Measurements from ENCODE around the gene MAGEA11. TPM values are rescaled to one million over a fixed set of nuclear protein-coding genes. Genes with fewer than 3 reads are reported as not detected.
"Not testable (repeated sequence)": the region's sequence is repeated elsewhere in the genome, so short reads cannot be mapped to it uniquely, and the experiment has no call there.

The MAGEA11 gene
- total RNA-seq, 2 experiments from 2014 or later, result not detected

GRCh38 chrX:149707147-149707901 lies 4.5 kb upstream of the MAGEA11 start:
- DNase-seq, result no peak
- Mint-ChIP-seq H3K4me3 (no peak overlapping the region), H3K9me3 (no peaks in the 10 kb centered on the region), H3K27ac (no peak overlapping the region), H3K36me3 (no peaks in the 10 kb centered on the region), H3K4me1 (no peaks in the 10 kb centered on the region), H3K27me3 (no peaks in the 10 kb centered on the region)

DNA sequence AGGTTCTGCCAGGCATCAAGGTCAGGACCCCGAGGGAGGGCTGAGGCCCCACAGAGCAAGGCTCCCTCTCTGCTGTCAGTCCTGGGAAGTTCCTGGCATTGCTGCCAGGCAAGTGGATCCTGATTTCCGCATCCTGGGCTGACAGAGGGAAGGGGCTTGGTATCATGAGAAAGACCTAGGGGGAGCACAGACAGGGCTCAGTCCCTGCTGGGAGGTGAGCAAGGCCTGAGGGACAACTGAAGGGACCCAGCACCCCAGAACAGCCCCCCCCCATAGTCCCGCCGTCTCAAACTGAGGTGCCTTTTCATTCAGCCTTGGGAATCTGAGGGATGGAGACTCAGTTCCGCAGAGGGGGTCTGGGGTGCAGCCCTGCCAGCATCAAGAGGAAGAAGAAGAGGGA lies 971 bp downstream of the MAGEA11 start:
- Mint-ChIP-seq H3K27me3 (no peaks in the 10 kb centered on the region), H3K4me3 (no peak overlapping the region), H3K4me1 (no peaks in the 10 kb centered on the region), H3K9me3 (no peaks in the 10 kb centered on the region), H3K27ac (no peak overlapping the region), H3K36me3 (no peaks in the 10 kb centered on the region)
- no peak for DNase-seq

GRCh38 chrX:149713279-149714050 lies 1.6 kb downstream of the MAGEA11 start:
- Mint-ChIP-seq H3K4me1 (no peaks in the 10 kb centered on the region), H3K36me3 (no peaks in the 10 kb centered on the region), H3K4me3 (no peak overlapping the region), H3K27me3 (no peaks in the 10 kb centered on the region), H3K27ac (no peak overlapping the region), H3K9me3 (no peaks in the 10 kb centered on the region)
- no peak for DNase-seq

- H3K9me3 Mint-ChIP-seq, result no peaks in the 10 kb centered on the region
- no peak for DNase-seq
- H3K4me1 Mint-ChIP-seq, result no peaks in the 10 kb centered on the region
- H3K36me3 Mint-ChIP-seq, result no peaks in the 10 kb centered on the region
- no peak overlapping the region for H3K27ac Mint-ChIP-seq
- no peak overlapping the region for H3K4me3 Mint-ChIP-seq
- no peaks in the 10 kb centered on the region for H3K27me3 Mint-ChIP-seq
Observed at GRCh38 chrX:149715468-149715867, 3.6 kb downstream of the MAGEA11 start.

- H3K27ac Mint-ChIP-seq, result no peak overlapping the region
Observed at GRCh38 chrX:149716632-149717031, 4.8 kb downstream of the MAGEA11 start.

GRCh38 chrX:149717803-149718202 lies 5.9 kb downstream of the MAGEA11 start:
- no peak for DNase-seq
- no peak overlapping the region for H3K4me3 Mint-ChIP-seq
- H3K4me1 Mint-ChIP-seq, result no peaks in the 10 kb centered on the region
- no peaks in the 10 kb centered on the region for H3K9me3 Mint-ChIP-seq
- no peaks in the 10 kb centered on the region for H3K36me3 Mint-ChIP-seq
- H3K27me3 Mint-ChIP-seq, result no peaks in the 10 kb centered on the region
- H3K27ac Mint-ChIP-seq, result no peak overlapping the region

More at GRCh38 chrX:149716632-149717031, 4.8 kb downstream of the MAGEA11 start:
- Mint-ChIP-seq H3K36me3 (no peaks in the 10 kb centered on the region), H3K9me3 (no peaks in the 10 kb centered on the region), H3K4me1 (no peaks in the 10 kb centered on the region), H3K27me3 (no peaks in the 10 kb centered on the region), H3K4me3 (no peak overlapping the region)
- DNase-seq, result no peak

GRCh38 chrX:149718757-149719156 lies 6.9 kb downstream of the MAGEA11 start:
- Mint-ChIP-seq H3K36me3 (no peaks in the 10 kb centered on the region), H3K4me1 (no peaks in the 10 kb centered on the region), H3K27ac (no peak overlapping the region), H3K9me3 (no peaks in the 10 kb centered on the region), H3K4me3 (no peak overlapping the region), H3K27me3 (no peaks in the 10 kb centered on the region)
- DNase-seq, result no peak

DNA sequence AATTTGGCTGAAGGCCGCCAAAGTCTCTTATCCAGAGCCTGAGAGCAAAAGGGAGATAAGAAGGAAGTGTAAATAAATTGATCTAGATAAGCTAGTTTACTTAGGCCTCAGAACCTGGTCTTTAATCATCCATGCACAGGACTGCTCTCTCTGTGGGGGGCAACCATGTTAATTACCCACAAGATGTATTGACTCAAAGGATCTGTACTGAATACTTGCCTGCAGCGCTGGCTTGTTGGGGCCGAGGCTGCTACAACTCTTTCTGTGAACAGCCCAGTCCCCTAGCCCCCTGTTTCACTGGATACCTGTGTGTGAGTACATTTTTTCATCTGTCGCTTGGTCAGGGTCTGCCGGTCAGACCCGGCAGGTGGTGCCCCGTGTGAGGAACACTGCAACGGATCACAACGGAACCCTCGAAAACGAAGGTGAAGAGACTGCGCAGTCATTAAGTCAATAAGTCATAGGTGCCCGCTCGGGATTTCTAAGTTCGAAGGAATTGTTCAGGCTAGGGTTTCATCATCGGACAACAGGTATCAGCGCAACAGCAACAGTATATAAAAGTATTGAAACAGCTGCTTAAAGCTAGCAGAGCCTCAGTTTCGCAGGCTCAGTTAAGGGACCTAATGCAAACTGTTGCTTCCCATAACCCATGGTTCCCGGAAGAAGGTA lies 8.3 kb downstream of the MAGEA11 start:
- Mint-ChIP-seq H3K36me3 (no peaks in the 10 kb centered on the region), H3K9me3 (no peaks in the 10 kb centered on the region), H3K4me3 (no peak overlapping the region), H3K27me3 (no peaks in the 10 kb centered on the region), H3K27ac (no peak overlapping the region), H3K4me1 (no peaks in the 10 kb centered on the region)
- DNase-seq, result no peak

DNA sequence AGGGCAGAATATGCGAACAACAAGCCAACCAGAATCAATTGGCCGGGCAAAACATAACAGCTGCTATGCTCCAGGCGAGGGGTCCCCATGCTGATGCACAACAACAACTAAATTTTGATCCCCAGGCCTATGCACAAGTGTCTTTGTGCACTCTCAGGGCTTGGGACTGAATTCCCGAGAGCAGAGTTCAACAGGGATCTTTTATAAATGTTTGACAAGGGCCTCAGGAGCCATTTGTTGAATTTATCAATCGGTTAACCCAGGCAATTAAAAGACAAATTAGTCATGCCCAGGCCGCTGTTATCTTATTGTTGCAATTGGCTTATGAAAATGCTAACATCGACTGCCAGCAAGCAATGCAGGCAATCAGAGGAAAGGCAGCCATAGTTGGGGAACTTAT lies 9.4 kb downstream of the MAGEA11 start:
- not testable (repeated sequence) for H3K4me3 Mint-ChIP-seq, DNase-seq, H3K9me3 Mint-ChIP-seq, H3K27ac Mint-ChIP-seq, H3K27me3 Mint-ChIP-seq, H3K36me3 Mint-ChIP-seq, H3K4me1 Mint-ChIP-seq

- Mint-ChIP-seq H3K4me1 (no peaks in the 10 kb centered on the region), H3K9me3 (no peaks in the 10 kb centered on the region), H3K4me3 (no peak overlapping the region), H3K27me3 (no peaks in the 10 kb centered on the region), H3K36me3 (no peaks in the 10 kb centered on the region), H3K27ac (no peak overlapping the region)
- no peak for DNase-seq
Observed at GRCh38 chrX:149721778-149722177, 9.9 kb downstream of the MAGEA11 start.

DNA sequence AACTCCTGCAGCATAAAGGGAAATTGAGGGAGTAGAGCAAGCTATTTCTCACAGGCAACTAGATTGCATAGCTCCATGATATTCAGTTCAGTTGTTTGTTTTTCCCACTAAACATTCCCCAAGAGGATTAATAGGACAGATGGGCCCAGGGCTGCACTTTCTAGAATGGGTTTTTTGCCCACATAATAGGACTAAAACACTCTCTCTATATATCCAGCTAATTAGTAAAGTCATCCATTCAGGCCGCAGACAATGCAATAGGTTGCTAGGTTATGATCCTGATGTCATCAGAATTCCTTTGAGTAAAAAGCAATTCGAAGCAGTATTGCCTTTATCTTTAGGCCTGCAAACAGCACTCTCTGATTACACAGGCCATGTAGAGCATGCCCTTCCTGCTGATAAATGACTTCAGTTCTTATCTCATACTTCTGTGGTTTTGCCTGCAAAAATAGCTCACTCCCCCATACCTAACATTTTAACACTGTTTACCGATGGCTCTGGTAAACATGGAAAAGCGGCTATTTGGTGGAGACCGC lies 11.8 kb downstream of the MAGEA11 start:
- not testable (repeated sequence) for H3K27me3 Mint-ChIP-seq, H3K4me1 Mint-ChIP-seq, H3K36me3 Mint-ChIP-seq, H3K27ac Mint-ChIP-seq, H3K9me3 Mint-ChIP-seq, DNase-seq, H3K4me3 Mint-ChIP-seq

- H3K36me3 Mint-ChIP-seq, H3K4me1 Mint-ChIP-seq, H3K9me3 Mint-ChIP-seq, H3K27ac Mint-ChIP-seq, H3K27me3 Mint-ChIP-seq, H3K4me3 Mint-ChIP-seq, DNase-seq: not testable (repeated sequence)
Observed at GRCh38 chrX:149727308-149727707, 15.4 kb downstream of the MAGEA11 start.

- H3K36me3 Mint-ChIP-seq, H3K27me3 Mint-ChIP-seq, DNase-seq, H3K27ac Mint-ChIP-seq, H3K4me1 Mint-ChIP-seq, H3K9me3 Mint-ChIP-seq, H3K4me3 Mint-ChIP-seq: not testable (repeated sequence)
Observed at GRCh38 chrX:149742269-149742668, 30.4 kb downstream of the MAGEA11 start.

DNA sequence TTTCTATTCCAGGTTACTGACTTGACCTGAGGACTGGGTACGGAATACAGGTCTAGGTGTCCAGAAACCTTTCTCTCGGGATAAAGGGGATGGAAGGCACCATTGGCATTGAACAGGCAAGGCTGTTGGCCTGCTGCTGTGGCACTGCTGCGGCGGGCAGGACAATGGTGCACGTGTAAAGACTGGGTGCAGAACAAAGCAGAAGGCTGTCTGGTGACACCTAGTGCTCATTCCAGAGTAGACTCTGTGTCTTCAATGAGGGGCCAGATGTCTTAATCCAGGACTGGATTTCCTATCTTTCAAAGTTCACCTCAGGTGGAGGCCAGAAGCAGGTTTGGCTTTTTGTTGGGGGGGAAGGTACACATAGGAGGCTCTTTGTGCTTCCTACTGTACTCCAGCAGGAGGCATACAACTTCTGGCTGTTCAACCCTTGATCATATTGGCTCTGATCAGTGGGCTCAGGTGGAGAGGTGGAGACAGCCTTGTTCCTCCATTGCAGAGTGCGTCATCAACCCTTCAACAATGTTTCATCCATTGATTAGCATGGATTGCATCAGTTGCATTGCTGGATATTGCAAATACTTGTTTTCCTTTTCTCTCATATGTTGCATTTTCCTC lies 34.6 kb downstream of the MAGEA11 start:
- not testable (repeated sequence) for H3K9me3 Mint-ChIP-seq, H3K4me1 Mint-ChIP-seq, DNase-seq, H3K36me3 Mint-ChIP-seq, H3K4me3 Mint-ChIP-seq, H3K27ac Mint-ChIP-seq, H3K27me3 Mint-ChIP-seq
